HL-60 (cell line): ENCODE results near the gene KLHL18.

Experiments used
- CTCF ChIP-seq: IDR thresholded peaks from one replicate; pipeline ENCODE4 v1.5.1; 2011; ENCODE audit warnings: low read length, control low read depth, inconsistent platforms; ENCODE audit not compliant: insufficient read depth
- GABPA ChIP-seq: IDR thresholded peaks from 2 replicates; pipeline ENCODE4 v1.6.1; 2012; ENCODE audit warnings: low read depth
- POLR2AphosphoS5 ChIP-seq: IDR thresholded peaks from 2 replicates; pipeline ENCODE4 v1.6.1; 2012; ENCODE audit warnings: low read depth
- REST ChIP-seq: IDR thresholded peaks from 2 replicates; pipeline ENCODE4 v1.6.1; 2012; ENCODE audit warnings: low read depth; ENCODE audit not compliant: insufficient replicate concordance
- SPI1 ChIP-seq: IDR thresholded peaks from 2 replicates; pipeline ENCODE4 v1.6.1; 2012; ENCODE audit warnings: low read depth, mild to moderate bottlenecking, borderline replicate concordance

- TF ChIP-seq CTCF, result peak; percentile 40
- TF ChIP-seq GABPA, result no peak
- TF ChIP-seq SPI1, result peak; percentile 28; the same call in 1 of the 2 replicates
- no peak for TF ChIP-seq POLR2AphosphoS5
- TF ChIP-seq REST, result no peak
Measured at GRCh38 chr3:47250309-47251060, 32.3 kb upstream of the KLHL18 start.
